Psoas muscle (tissue), 8 donors: ENCODE measurements around the gene DERA. TPM values are rescaled to one million over a fixed set of nuclear protein-coding genes. Genes with fewer than 3 reads are reported as not detected.

Experiments used
- ATAC-seq, 4 donors: fragments of 200-7000 bp; cut with Tn5 transposase; one replicate each; pipeline ENCODE4 v1.9.1; 2020; ENCODE audit warnings: moderate library complexity in 3 of 4, mild to moderate bottlenecking in 2 of 4
- DNase-seq, 2 donors: peaks; one replicate each; pipeline ENCODE4 v3.0.0-alpha.2; 2020
- H3K27ac ChIP-seq: fragments of 200-600 bp; one replicate; pipeline ENCODE4 v1.8.0; 2022
- H3K27me3 ChIP-seq, 3 donors: fragments of 200-600 bp in 1 of 3; one replicate each; pipeline versions ENCODE4 v1.6.1 to v1.8.0; 2013 to 2022; ENCODE audit warnings: low read length in 2 of 3, mild to moderate bottlenecking in 2 of 3, moderate library complexity in 1 of 3; ENCODE audit not compliant: insufficient read depth in 3 of 3
- H3K36me3 ChIP-seq, 2 donors: fragments of 200-600 bp in 1 of 2; one replicate each; pipeline versions ENCODE4 v1.6.1 to v1.8.0; 2013 to 2022; ENCODE audit warnings: low read depth in 1 of 2, mild to moderate bottlenecking in 1 of 2, moderate library complexity in 1 of 2; ENCODE audit not compliant: insufficient read depth in 1 of 2
- H3K4me1 ChIP-seq: fragments of 200-600 bp; one replicate; pipeline ENCODE4 v1.8.0; 2022
- H3K4me3 ChIP-seq: fragments of 200-600 bp; one replicate; pipeline ENCODE4 v1.8.0; 2022; ENCODE audit warnings: mild to moderate bottlenecking
- H3K9me3 ChIP-seq: fragments of 200-600 bp; one replicate; pipeline ENCODE4 v1.8.0; 2022
- WGBS, 3 donors: extraction: QIAGEN DNeasy Blood & Tissue Kit; methylation state at CpG; one replicate each; pipeline versions ENCODE4 v1.1.6 to v1.1.7; 2013; 5-methylcytosine and 5-hydroxymethylcytosine counted together
- intact Hi-C, 2 donors: fragments of 100-400 bp; cut with DNase I; formaldehyde crosslinking; loops; one replicate each; pipeline versions ENCODE4 v1.11.0 to v1.14.2; 2022
- polyA plus RNA-seq, 3 donors: library from polyadenylated mRNA; stranded (reverse); fragments of 200-250 nt; gene quantifications; one replicate each; pipeline ENCODE4 v1.2.3, GENCODE V29; 2013
- total RNA-seq, 4 donors: library from RNA; stranded (reverse); fragmentation: NEBNext Ultra II Directional in 2 of 4; extraction: Animal tissue kit (Norgen Biotek cat#: 25700) in 2 of 4; gene quantifications; one replicate each; pipeline versions ENCODE4 v1.2.1 to v1.2.4, GENCODE V29; 2021 to 2023
- TF ChIP-seq, protein P1 (sequence below): fragments of 200-600 bp; IDR thresholded peaks from one replicate; pipeline ENCODE4 v1.8.0; 2022; ENCODE audit warnings: antibody characterized with exemption
- donor health status: healthy with polysubstance abuse.
- donor health status: DM: no; HTN: no; CAD: no; lungs with moderate emphysema.
- donor health status: Bipolar disorder and iron deficiency.
- donor health status: healthy.
- donor health status: DM: yes; HTN: yes; CAD: no.
- donor health status: DM: no; HTN: no; CAD: no.
- donor health status: DM: no; HTN: no; CAD: no.
- donor health status: DM: yes; HTN: yes; CAD: no.

DERA gene
- total and polyA plus RNA-seq, 7 donors = 14.3 to 31.5 (median 19.8) TPM

DNA sequence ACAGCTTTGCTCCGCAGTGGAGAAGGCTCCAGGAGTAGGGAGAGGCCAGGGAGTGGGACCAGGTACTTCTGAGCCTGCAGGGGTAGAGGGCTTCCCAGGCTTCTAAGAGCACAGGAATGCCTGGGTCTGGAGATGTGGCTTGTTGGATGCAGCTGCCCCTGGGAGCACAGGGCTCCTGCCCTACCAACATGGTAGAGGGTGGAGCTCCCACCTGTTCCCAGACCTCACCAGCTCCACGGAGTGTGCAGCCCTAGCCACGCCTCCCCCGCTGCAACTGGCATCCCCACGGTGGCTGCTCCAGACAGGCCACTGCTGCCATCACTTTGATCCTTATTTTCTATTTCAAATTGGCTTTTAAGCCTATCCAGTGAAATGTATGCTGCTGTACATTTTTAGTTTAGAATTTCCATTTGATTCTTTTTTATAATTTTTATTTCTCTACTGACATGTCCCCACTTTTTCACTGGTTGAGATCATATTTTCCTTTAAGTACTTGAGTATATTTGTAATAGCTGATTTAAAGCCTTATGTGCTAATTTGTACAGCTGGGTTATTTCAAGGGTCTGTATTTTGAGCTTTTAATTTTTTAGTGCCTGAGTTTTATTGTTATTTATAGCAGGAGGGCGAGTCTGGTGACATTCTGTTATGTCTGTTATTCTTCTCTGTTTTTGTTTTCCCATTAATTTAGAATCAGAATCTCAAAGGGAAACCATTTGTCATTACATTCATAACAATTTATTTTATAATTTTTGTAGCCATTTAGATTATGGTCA is 78.0 kb downstream of the DERA start:
- no peaks in the 10 kb centered on the region for H3K9me3 ChIP-seq
- intact Hi-C loops = no loop called here
- no peak for DNase-seq
- H3K27me3 ChIP-seq = no peaks in the 10 kb centered on the region
- 89 to 96% (median 94%) methylated on average over 6 of the region's 6 CpGs for WGBS, 3 donors
- no peak for ATAC-seq
- peaks cover 4% of the 10 kb centered on the region for H3K4me1 ChIP-seq
- H3K36me3 ChIP-seq = peaks cover 0 to 18% of the 10 kb centered on the region in 2 donors
- TF ChIP-seq, protein P1, sequence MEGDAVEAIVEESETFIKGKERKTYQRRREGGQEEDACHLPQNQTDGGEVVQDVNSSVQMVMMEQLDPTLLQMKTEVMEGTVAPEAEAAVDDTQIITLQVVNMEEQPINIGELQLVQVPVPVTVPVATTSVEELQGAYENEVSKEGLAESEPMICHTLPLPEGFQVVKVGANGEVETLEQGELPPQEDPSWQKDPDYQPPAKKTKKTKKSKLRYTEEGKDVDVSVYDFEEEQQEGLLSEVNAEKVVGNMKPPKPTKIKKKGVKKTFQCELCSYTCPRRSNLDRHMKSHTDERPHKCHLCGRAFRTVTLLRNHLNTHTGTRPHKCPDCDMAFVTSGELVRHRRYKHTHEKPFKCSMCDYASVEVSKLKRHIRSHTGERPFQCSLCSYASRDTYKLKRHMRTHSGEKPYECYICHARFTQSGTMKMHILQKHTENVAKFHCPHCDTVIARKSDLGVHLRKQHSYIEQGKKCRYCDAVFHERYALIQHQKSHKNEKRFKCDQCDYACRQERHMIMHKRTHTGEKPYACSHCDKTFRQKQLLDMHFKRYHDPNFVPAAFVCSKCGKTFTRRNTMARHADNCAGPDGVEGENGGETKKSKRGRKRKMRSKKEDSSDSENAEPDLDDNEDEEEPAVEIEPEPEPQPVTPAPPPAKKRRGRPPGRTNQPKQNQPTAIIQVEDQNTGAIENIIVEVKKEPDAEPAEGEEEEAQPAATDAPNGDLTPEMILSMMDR = no peak
- H3K27ac ChIP-seq = no peak overlapping the region
- H3K4me3 ChIP-seq = no peak overlapping the region

DNA sequence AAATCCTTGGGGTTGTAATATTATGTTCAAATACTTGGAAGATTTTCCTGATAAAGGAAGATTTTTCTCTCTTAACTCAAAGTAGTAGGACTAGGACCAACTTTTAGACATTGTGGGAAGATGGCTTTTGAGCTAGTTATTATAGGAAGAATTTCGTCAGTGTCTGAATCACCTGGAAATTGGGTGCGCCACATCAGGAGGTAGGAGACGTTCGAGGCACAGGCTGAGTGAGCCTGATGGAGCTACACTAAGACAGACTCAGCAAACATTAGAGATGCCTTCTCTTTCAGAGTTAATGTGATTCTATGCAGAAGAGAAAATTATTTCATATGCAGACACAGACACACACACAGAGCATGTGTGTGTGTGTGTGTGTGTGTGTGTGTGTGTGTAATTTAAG is 84.7 kb downstream of the DERA start:
- H3K4me1 ChIP-seq = peaks cover 12% of the 10 kb centered on the region
- peak in 2 of 4 donors; percentile 18 to 21 for ATAC-seq
- TF ChIP-seq, protein P1 = no peak
- 95 to 98% (median 96%) methylated on average over 4 of the region's 4 CpGs for WGBS, 3 donors
- H3K36me3 ChIP-seq = no peaks in the 10 kb centered on the region
- no peaks in the 10 kb centered on the region for H3K27me3 ChIP-seq
- H3K4me3 ChIP-seq = no peak overlapping the region
- no peak overlapping the region for H3K27ac ChIP-seq
- no peaks in the 10 kb centered on the region for H3K9me3 ChIP-seq
- no peak for DNase-seq
- intact Hi-C loops = no loop called here

DNA sequence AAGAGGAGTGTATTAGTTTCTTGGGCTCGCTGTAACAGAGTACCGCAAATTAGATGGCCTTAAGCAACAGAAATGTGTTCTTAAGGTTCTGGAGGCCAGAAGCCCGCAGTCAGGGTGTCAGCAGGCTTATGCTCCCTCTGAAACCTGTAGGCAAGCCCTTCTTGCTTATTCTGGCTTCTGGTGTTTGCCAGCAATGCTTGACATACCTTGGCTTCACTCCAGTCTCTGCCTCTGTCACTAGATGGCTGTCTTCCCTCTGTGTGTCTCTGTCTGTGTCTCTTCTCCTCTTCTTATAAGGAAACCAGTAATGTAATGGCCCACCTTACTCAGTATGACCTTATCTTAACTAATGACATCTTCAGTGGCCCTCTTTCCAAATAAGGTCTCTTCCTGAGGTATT is 85.1 kb downstream of the DERA start:
- DNase-seq = no peak

DNA sequence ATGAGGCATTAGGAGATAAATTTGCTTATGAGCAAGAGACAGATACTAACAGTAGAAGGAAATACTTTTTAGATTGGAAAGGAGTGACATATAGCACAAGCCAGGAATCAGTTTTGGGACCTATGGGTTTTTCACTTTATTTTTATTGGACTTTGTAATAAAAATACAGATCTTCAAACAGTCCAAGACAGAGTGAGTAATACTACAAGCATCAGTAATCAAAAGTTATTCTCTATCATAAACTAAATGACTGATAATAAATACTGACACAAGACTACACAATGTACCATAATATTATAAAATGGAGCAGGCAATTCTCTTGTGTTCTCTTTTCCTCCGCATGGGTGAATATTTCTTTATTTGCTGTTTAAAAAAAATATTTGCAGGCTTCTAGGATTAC is 85.8 kb downstream of the DERA start:
- no peaks in the 10 kb centered on the region for H3K9me3 ChIP-seq
- TF ChIP-seq, protein P1 = no peak
- H3K4me1 ChIP-seq = peaks cover 12% of the 10 kb centered on the region
- no peak for ATAC-seq
- intact Hi-C loops = no loop called here
- no peaks in the 10 kb centered on the region for H3K27me3 ChIP-seq
- no peak overlapping the region for H3K4me3 ChIP-seq
- no peak overlapping the region for H3K27ac ChIP-seq
- 87 to 93% (median 90%) methylated on average over 1 of the region's 1 CpG for WGBS, 3 donors
- no peak for DNase-seq
- H3K36me3 ChIP-seq = no peaks in the 10 kb centered on the region

More for the DNA sequence above, 85.1 kb downstream of the DERA start:
- peaks cover 12% of the 10 kb centered on the region for H3K4me1 ChIP-seq
- ATAC-seq = peak; percentile 86 to 97 (median 91)
- TF ChIP-seq, protein P1 = no peak
- no peak overlapping the region for H3K4me3 ChIP-seq
- H3K36me3 ChIP-seq = no peaks in the 10 kb centered on the region
- H3K9me3 ChIP-seq = no peaks in the 10 kb centered on the region
- H3K27ac ChIP-seq = no peak overlapping the region
- 21 to 35% (median 32%) methylated on average over 3 of the region's 3 CpGs for WGBS, 3 donors
- intact Hi-C loops = no loop called here
- no peaks in the 10 kb centered on the region for H3K27me3 ChIP-seq

DNA sequence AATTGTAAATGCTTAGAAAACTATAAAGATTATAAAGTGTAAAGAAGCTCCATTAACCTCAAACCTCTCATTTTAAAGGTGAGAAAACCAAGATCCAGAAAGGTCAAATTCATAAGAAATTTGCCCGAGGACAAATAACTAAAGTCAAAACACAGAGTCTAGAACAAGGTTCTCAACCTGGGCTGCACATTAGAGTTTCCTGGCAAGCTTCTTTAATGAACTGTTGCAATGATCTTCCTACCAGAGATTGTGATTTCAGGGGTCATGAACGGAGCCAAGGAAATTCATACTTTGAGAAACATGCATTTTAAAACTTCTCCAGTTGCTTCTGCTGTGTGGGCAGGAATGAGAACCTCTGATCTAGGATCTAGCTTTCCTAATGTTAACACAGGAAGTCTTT is 86.8 kb downstream of the DERA start:
- no peaks in the 10 kb centered on the region for H3K9me3 ChIP-seq
- TF ChIP-seq, protein P1 = no peak
- ATAC-seq (no peak), DNase-seq (no peak)
- H3K27ac ChIP-seq = no peak overlapping the region
- WGBS, 3 donors = 95 to 100% (median 98%) methylated on average over 2 of the region's 2 CpGs
- intact Hi-C loops = no loop called here
- H3K4me1 ChIP-seq = peaks cover 12% of the 10 kb centered on the region
- H3K27me3 ChIP-seq = no peaks in the 10 kb centered on the region
- H3K4me3 ChIP-seq = no peak overlapping the region
- H3K36me3 ChIP-seq = no peaks in the 10 kb centered on the region
